Suprapubic skin (tissue), 4 donors: ENCODE data around the gene KPNA6.

Experiments
- EP300 ChIP-seq: sonication (generic); formaldehyde crosslinking; IDR thresholded peaks from one replicate; pipeline ENCODE4 v1.6.1; 2017; ENCODE audit warnings: antibody characterized with exemption
- POLR2A ChIP-seq, 2 donors: fragments of 450-650 bp; IDR thresholded peaks; one replicate each; pipeline ENCODE4 v1.6.1; 2017; ENCODE audit warnings: antibody characterized with exemption in 2 of 2, mild to moderate bottlenecking in 2 of 2, moderate library complexity in 2 of 2
- POLR2AphosphoS5 ChIP-seq, 3 donors: sonication (generic); formaldehyde crosslinking; IDR thresholded peaks; one replicate each; pipeline ENCODE4 v1.6.1; 2017; ENCODE audit warnings: antibody characterized with exemption in 3 of 3
- TF ChIP-seq, protein P1 (sequence below), 2 donors: fragments of 200-600 bp in 1 of 2; fragments of 450-650 bp in 1 of 2; sonication (generic) in 1 of 2; IDR thresholded peaks; one replicate each; pipeline ENCODE4 v1.5.1; 2016 to 2019; ENCODE audit warnings: antibody characterized with exemption in 2 of 2, mild to moderate bottlenecking in 1 of 2, moderate library complexity in 1 of 2

DNA sequence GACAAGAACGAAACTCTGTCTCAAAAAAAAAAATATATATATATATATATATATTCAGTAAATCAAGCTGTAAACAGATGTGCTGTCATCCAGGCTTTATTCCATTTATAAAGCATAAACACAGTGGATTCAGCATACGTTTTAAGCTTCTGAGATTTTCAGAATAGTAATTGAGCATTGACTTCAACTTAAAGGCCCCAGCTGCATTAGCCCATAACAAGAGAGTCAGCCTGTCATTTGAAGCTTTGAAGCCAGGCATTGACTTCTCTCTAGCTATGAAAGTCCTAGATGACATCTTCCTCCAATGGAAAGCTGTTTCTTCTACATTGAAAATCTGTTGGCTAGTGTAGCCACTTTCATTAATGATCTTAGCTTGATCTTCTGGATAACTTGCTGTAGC lies 6.6 kb downstream of the KPNA6 start:
- TF ChIP-seq EP300, result no peak
- no peak for TF ChIP-seq POLR2A (IDR thresholded peaks at IDR 0.05)
- TF ChIP-seq, protein P1, sequence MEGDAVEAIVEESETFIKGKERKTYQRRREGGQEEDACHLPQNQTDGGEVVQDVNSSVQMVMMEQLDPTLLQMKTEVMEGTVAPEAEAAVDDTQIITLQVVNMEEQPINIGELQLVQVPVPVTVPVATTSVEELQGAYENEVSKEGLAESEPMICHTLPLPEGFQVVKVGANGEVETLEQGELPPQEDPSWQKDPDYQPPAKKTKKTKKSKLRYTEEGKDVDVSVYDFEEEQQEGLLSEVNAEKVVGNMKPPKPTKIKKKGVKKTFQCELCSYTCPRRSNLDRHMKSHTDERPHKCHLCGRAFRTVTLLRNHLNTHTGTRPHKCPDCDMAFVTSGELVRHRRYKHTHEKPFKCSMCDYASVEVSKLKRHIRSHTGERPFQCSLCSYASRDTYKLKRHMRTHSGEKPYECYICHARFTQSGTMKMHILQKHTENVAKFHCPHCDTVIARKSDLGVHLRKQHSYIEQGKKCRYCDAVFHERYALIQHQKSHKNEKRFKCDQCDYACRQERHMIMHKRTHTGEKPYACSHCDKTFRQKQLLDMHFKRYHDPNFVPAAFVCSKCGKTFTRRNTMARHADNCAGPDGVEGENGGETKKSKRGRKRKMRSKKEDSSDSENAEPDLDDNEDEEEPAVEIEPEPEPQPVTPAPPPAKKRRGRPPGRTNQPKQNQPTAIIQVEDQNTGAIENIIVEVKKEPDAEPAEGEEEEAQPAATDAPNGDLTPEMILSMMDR (IDR thresholded peaks at IDR 0.05), result no peak
- TF ChIP-seq POLR2AphosphoS5 (IDR thresholded peaks at IDR 0.05), result no peak
